Activated naive CD4-positive, alpha-beta T cell treated with anti-CD3 and anti-CD28 coated beads, Interleukin-2, amount 10 ng/mL, durations not matched to agents 7 days and 5 days (primary cell): ENCODE measurements around the gene CLN3.

Source experiments
- CTCF ChIA-PET: fragments of 350-600 bp; sonication (Branson Sonifier 250); formaldehyde crosslinking; loops from one replicate; lab custom pipeline; 2021; ENCODE audit warnings: antibody characterized with exemption; lab: Charles Lee
- DNase-seq: peaks from one replicate; pipeline ENCODE4 v3.0.0-alpha.2; 2020
- H3K27ac Mint-ChIP-seq: one replicate; pipeline ENCODE4 v1.8.0; 2021; ENCODE audit warnings: mild to moderate bottlenecking, moderate library complexity, mixed read lengths
- H3K27me3 Mint-ChIP-seq: one replicate; pipeline ENCODE4 v1.8.0; 2021; ENCODE audit warnings: mild to moderate bottlenecking, mixed read lengths
- H3K36me3 Mint-ChIP-seq: one replicate; pipeline ENCODE4 v1.8.0; 2021; ENCODE audit warnings: mixed read lengths
- H3K4me1 Mint-ChIP-seq: one replicate; pipeline ENCODE4 v1.8.0; 2021; ENCODE audit warnings: mixed read lengths
- H3K4me3 Mint-ChIP-seq: one replicate; pipeline ENCODE4 v1.8.0; 2021; ENCODE audit warnings: mild to moderate bottlenecking, moderate library complexity, mixed read lengths
- H3K9me3 Mint-ChIP-seq: one replicate; pipeline ENCODE4 v1.8.0; 2021; ENCODE audit warnings: mixed read lengths

The CLN3 gene

DNA sequence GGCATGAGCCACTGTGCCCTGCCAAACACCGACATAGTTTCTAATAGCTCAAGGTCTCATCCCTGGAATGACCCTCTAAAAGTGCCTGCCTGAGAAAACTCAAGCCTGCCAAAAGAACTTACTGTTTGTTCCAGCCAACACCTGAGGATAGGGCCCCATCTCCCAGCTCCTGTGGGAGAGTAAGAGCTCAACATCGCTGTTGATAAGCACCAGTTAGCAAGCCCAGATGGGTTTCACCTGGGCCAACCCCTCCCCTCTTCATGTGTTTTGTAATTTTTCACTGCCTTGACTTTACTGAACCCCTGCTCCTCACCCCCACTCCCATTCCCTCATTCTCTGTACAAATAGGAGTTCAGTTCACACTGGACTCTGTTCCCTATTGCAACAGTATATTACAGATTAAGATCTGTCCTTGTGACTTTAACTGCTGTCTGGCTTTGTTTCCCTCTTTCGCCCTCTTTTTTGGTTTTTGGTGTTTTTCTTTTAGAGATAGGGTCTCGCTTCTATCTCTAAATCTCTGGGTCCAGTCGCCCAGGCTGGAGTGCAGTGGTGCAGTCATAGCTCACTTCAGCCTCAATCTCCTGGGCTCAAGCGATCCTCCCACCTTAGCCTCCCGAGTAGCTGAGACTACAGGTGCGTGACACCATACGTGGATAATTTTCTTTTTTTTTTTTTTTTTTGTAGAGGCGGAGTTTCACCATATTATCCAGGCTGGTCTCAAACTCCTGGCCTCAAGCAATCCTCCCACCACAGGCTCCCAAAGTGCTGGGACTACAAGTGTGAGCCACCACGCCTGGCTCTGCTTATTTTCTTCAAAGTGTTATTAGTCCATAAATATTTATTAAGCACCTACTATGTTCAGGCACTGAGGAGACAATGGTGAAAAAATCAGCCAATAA is 34.6 kb upstream of the CLN3 start:
- H3K27me3 Mint-ChIP-seq: peaks cover 12% of the 10 kb centered on the region
- DNase-seq: no peak
- no peaks in the 10 kb centered on the region for H3K36me3 Mint-ChIP-seq
- CTCF ChIA-PET: interaction anchor here (1.8 kb wide), 1 partner anchor 8 kb away, joined by 5 read pairs; no protein-coding TSS in a partner anchor
- H3K4me3 Mint-ChIP-seq: no peak overlapping the region
- H3K9me3 Mint-ChIP-seq: no peaks in the 10 kb centered on the region
- peaks cover 5% of the 10 kb centered on the region for H3K4me1 Mint-ChIP-seq
- no peak overlapping the region for H3K27ac Mint-ChIP-seq

DNA sequence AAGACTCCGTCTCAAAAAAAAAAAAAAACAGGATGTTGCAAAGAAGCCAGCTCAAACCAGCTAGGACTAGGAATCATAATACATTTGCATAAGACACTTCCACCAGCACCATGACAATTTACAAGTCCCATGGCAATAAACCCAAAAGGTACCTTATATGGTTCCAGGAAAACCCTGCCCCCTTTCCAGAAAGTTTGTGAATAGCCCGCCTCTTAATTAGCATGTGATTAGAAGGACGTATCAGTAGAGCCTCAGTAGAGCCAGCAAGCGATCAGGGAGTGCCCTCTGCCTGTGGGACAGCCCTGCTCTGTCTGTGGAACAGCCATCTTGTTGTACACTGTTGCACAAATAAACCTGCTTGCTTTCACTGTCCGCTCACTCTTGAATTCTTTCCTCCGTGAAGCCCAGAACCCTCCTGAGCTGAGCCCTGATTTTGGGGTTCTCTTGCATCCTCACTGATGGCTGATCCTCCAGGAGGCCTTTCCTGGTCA is 32.9 kb upstream of the CLN3 start:
- Mint-ChIP-seq H3K27ac (no peak overlapping the region), H3K4me1 (peaks cover 5% of the 10 kb centered on the region), H3K36me3 (no peaks in the 10 kb centered on the region)

DNA sequence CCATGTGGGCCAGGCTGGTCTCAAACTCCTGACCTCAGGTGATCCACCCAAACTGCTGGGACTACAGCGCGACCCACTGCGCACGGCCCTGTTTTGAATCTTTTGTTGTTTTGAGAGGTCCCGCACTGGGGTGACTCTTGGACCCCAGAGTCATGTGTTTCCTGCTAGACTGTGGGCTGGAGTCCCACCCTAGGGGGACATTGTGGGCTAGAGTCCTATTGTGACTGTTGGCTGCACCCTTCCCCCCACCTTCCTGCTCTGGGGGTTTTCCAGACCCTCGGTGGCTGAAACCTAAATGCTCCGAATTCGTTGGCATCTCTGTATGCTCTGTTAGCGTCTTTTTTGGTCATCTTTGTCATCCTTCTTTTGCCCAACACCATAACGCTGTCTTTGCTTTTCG is 30.9 kb upstream of the CLN3 start:
- H3K4me1 Mint-ChIP-seq: peaks cover 5% of the 10 kb centered on the region

More for the DNA sequence above, 32.9 kb upstream of the CLN3 start:
- H3K4me3 Mint-ChIP-seq: no peak overlapping the region
- H3K27me3 Mint-ChIP-seq: peaks cover 14% of the 10 kb centered on the region
- no peaks in the 10 kb centered on the region for H3K9me3 Mint-ChIP-seq
- CTCF ChIA-PET: interaction anchor here (0.8 to 1.8 kb wide), 3 partner anchors 10 to 34 kb away, joined by 3 to 5 read pairs (median 4); partner anchors contain the start of gene APOBR
- peak; percentile 25 for DNase-seq

DNA sequence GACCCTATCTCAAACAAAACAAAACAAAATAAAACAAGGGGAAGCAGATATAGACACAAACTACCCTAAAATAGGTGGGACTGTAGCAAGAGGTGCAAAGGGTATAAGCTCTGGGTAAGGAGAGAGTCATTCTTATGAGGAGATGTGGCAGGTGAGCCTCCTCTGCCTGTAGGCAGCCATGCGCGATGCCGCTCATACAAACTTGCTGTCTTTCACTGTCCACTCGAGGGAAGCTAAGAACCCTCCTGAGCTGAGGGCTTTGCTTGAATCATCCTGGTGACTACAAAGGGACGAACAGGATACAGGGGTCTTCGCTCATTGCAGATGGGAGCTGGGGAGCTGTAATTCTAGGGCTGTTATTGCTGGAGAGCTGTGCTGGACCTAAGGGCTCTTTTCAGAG is 29.6 kb upstream of the CLN3 start:
- Mint-ChIP-seq H3K4me1 (peaks cover 5% of the 10 kb centered on the region), H3K9me3 (no peaks in the 10 kb centered on the region), H3K36me3 (no peaks in the 10 kb centered on the region), H3K4me3 (no peak overlapping the region), H3K27ac (peak overlapping the region; percentile 24), H3K27me3 (peaks cover 7% of the 10 kb centered on the region)
- CTCF ChIA-PET: no interaction called here
- no peak for DNase-seq

More for the DNA sequence above, 30.9 kb upstream of the CLN3 start:
- Mint-ChIP-seq H3K9me3 (no peaks in the 10 kb centered on the region), H3K4me3 (no peak overlapping the region), H3K27ac (no peak overlapping the region), H3K36me3 (no peaks in the 10 kb centered on the region), H3K27me3 (peaks cover 7% of the 10 kb centered on the region)
- no peak for DNase-seq
- CTCF ChIA-PET: no interaction called here

DNA sequence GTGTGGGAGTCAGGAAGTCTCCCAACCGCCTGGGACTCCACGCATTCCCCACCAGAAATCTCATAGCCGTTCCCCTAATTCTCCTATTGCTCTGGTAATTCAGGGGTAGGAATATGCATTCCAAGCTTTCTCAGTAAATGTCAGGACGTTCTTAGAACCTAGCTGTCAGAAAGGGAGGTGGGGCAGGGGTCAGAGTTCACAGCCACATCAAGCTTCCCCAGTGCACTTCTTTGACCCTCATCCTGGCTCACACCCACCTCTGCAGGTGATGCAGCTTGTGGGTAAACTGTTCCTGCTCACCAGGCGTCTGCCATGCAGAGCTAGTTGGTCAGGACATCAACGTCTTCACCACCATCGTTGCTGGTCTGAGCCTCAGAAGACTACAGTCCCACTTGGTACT is 28.8 kb upstream of the CLN3 start:
- H3K27ac Mint-ChIP-seq: no peak overlapping the region
- no peak overlapping the region for H3K4me3 Mint-ChIP-seq
- H3K4me1 Mint-ChIP-seq: peaks cover 5% of the 10 kb centered on the region
- H3K9me3 Mint-ChIP-seq: no peaks in the 10 kb centered on the region
- H3K27me3 Mint-ChIP-seq: peaks cover 7% of the 10 kb centered on the region
- no peak for DNase-seq
- H3K36me3 Mint-ChIP-seq: no peaks in the 10 kb centered on the region
- CTCF ChIA-PET: no interaction called here

DNA sequence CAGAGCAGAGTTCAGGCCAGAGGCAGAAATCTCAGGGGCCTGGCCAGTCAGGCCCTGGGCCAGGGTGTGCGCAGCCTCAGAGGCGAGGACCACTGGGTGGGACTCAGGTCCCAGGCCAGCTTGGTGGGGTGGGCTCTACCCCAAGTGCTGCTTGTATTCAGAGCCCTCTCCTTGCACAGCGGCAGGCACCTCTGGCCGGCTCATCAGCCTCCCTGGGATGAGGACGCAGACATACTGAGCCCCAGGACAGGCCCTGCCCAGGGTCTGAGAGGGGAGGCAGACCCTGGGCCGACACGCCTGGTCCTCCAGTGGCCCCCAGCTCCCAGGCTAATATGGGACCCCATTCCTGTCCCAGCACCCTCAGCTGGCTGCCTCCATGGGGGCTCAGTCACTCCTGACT is 22.4 kb upstream of the CLN3 start:
- DNase-seq: no peak
- CTCF ChIA-PET: no interaction called here
- no peaks in the 10 kb centered on the region for H3K36me3 Mint-ChIP-seq
- H3K27me3 Mint-ChIP-seq: no peaks in the 10 kb centered on the region
- no peak overlapping the region for H3K27ac Mint-ChIP-seq
- no peak overlapping the region for H3K4me3 Mint-ChIP-seq
- peaks cover 3% of the 10 kb centered on the region for H3K4me1 Mint-ChIP-seq
- H3K9me3 Mint-ChIP-seq: no peaks in the 10 kb centered on the region

DNA sequence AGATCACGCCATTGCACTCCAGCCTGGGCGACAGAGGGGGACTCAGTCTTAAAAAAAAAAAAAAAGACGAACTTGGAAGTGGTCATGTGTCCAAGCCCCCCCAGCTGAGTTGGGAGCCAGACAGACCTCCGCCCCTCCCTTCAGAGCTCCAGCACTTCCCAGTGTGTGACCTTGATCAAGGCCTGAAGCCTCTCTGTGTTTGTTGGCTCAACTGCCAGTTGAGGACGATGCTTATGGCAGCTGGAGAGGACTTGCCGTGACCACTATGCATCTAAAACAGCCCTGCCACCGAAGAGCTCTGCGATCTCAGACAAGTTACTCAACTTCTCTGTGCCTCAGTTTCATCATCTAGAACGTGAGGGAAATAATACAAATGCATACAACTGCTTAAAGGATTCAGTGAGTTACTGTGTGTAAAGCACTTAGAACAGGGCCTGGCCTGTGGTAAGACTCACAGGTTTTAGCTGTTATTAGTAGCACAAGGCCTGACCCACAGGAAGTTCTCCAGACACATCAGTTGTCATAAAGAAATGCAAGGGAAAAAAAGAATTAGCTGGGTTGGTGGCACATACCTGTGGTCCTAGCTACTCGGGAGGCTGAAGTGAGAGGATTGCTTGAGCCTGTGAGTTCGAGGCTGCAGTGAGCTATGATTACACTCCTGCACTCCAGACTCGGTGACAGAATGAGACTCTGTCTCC is 21.8 kb upstream of the CLN3 start:
- Mint-ChIP-seq H3K4me3 (no peak overlapping the region), H3K36me3 (no peaks in the 10 kb centered on the region), H3K4me1 (peaks cover 3% of the 10 kb centered on the region), H3K9me3 (no peaks in the 10 kb centered on the region), H3K27ac (no peak overlapping the region), H3K27me3 (no peaks in the 10 kb centered on the region)
- CTCF ChIA-PET: interaction anchor here (0.7 kb wide), 1 partner anchor 604 kb away, joined by 4 read pairs; no protein-coding TSS in a partner anchor
- DNase-seq: no peak

DNA sequence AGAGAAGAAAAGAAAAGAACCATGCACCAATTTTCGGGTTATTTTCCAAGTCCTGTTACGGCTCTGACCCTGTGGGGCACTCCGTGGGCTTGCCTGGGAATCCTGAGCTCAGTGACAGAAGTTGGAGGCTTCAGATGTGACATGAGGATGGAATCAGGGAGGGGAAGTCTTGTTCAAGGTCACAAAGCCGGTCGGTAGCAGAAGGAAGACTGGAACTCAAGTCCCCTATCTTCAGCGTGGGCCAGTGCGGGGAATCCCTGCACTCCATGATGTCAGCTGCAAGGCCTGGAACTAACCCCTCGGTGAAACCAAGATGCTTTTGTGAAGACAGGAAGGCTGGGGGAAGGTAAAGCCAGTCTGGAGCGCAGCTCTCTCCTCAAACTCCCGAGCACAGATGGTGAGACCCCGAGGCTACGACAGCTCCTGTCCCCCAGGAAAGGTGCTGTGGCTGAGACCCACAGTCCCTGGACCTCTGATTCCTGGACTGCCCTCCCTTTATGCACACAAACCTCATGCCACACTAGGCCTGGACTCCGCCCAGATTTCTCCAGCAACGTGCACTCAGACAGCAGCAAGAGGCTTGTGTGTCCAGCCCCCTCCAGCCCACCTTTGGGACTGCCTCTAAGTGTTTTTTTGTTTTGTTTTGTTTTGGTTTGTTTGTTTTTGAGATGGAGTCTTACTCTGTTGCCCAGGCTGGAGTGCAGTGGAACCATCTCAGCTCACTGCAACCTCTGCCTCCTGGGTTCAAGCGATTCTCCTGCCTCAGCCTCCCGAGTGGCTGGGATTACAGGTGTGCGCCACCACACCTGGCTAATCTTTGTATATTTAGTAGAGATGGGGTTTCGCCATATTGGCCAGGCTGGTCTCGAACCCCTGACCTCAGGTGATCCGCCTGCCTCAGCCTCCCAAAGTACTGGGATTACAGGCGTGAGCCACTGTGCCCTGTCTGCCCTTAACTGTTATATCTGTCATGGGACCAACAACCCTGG is 20.2 kb upstream of the CLN3 start:
- H3K9me3 Mint-ChIP-seq: no peaks in the 10 kb centered on the region
- CTCF ChIA-PET: no interaction called here
- H3K4me1 Mint-ChIP-seq: peaks cover 16% of the 10 kb centered on the region
- H3K4me3 Mint-ChIP-seq: no peak overlapping the region
- no peaks in the 10 kb centered on the region for H3K36me3 Mint-ChIP-seq
- no peak overlapping the region for H3K27ac Mint-ChIP-seq
- H3K27me3 Mint-ChIP-seq: peaks cover 2% of the 10 kb centered on the region
- DNase-seq: no peak

DNA sequence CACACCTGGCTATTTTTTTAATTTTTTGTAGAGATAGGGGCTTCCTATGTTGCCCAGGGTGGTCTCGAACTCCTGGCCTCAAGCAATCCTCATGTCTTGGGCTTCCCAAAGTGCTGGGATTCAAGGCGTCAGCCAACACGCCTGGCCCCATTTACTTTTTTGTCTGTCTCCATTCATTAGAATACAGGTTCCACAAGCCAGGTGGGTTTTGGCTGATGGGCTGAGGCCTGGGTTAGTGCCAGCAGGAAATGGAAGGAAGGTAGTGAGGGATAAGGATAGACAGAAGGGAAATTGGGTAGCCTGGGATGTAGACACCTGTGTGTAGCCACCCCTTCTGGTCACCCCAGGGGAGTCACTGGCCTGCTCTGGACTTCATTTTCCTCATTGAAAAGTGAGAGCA is 19.2 kb upstream of the CLN3 start:
- Mint-ChIP-seq H3K27me3 (peaks cover 13% of the 10 kb centered on the region), H3K27ac (no peak overlapping the region), H3K4me1 (peaks cover 22% of the 10 kb centered on the region), H3K36me3 (no peaks in the 10 kb centered on the region), H3K4me3 (no peak overlapping the region), H3K9me3 (no peaks in the 10 kb centered on the region)
- no peak for DNase-seq
- CTCF ChIA-PET: interaction anchor here (1.0 kb wide), 1 partner anchor 17 kb away, joined by 3 read pairs; the partner anchor contains the start of gene APOBR

DNA sequence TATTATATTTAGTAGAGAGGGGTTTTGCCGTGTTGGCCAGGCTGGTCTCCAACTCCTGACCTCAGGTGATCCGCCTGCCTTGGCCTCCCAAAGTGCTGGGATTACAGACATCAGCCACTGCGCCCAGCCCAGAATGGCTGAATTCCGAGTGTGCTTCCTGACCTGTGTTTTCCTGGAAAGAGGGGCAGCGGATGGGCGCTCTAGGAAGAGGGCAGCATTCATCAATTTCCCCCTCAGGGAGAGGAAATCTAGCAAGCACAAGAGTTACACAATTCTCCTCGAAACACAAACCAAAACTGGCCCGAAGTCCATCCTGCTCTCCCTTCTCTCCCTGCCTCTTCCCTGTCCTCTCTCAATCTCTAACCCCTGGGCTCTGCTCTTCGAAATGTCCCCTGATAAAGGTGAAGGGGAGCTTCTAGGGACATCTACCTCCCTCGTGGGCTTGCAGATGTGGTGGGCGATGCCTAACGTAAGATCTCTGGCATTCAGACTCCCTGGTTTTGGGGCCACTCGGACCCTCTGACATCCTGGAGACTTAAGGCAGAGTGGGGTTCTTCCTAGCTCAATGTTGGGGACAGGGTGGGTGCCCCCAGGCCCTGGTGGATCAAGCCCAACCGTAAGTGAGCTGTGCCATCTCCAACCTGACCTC is 13.7 kb upstream of the CLN3 start:
- CTCF ChIA-PET: no interaction called here
- no peak overlapping the region for H3K4me3 Mint-ChIP-seq
- H3K27me3 Mint-ChIP-seq: peaks cover 42% of the 10 kb centered on the region
- no peak for DNase-seq
- no peaks in the 10 kb centered on the region for H3K9me3 Mint-ChIP-seq
- peaks cover under 1% of the 10 kb centered on the region for H3K36me3 Mint-ChIP-seq
- peaks cover 20% of the 10 kb centered on the region for H3K4me1 Mint-ChIP-seq
- no peak overlapping the region for H3K27ac Mint-ChIP-seq

DNA sequence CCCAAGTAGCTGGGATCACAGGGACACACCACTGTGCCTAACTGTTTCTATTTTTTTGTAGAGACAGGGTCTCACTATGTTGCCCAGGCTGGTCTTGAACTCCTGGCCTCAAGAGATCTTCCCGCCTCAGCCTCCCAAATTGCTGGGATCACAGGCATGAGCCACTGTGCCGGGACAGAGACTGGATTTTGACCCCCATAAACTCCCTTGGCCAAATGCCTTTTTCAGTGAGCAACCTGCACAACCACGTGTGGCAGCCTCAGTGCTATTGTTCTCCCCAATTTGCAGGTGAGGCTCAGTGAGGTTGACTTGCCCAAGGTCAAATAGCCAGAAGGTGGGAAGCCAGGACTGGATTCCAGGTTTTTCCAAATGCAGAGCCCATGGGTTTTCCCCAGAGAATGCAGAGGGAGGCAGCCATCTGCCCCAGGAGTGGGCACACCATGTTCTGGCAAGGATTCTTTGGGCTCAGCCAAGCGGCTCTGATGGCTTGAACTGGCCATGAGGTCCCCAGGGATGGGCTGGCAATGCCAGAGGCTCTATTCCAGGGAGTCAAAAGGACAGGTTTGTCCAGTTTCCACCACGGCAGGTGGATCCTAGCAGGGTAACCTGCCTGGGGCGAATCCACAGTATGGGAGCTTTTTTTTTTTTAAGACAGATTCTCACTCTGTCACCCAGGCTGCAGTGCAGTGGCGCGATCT is 13.0 kb upstream of the CLN3 start:
- peaks cover 25% of the 10 kb centered on the region for H3K4me1 Mint-ChIP-seq
- H3K27me3 Mint-ChIP-seq: peaks cover 42% of the 10 kb centered on the region
- peaks cover 6% of the 10 kb centered on the region for H3K36me3 Mint-ChIP-seq
- CTCF ChIA-PET: no interaction called here
- DNase-seq: no peak
- H3K27ac Mint-ChIP-seq: no peak overlapping the region
- H3K9me3 Mint-ChIP-seq: no peaks in the 10 kb centered on the region
- H3K4me3 Mint-ChIP-seq: no peak overlapping the region

DNA sequence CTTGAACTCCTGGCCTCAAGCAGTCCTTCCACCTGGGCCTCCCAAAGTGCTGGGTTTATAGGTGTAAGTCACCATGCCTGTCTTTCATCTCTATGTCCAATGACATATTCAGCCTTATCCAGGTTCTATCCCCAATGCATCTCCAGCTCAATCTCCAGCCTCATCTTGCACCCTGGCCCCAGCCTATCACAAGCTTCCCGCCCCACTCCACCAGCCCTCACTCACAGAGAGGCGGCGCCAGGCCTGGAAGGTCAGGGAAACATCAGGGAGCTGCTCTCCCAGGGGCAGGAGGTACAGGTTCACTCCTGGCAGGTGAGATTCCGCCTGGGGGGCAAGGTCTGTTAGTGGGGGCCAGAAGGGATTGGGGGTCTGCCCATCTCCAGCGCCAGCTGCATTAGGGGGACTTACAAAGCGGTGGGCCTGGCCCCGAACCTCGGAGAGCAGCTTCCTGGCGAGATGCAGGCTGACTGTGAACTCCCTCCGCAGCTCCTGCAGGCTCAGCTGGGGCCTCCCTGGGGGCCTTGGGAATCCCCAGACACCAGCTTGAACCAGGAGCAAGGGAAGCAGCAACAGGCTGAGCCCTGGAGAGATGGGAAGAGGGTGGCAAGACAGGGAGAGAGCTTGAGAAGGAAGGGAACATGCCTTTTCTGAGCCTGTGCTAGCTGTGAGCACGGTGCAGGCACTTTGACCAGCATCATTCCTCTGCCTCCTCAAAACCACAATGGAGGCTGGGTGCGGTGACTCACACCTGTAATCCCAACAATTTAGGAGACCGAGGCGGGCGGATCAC is 11.8 kb upstream of the CLN3 start:
- no peak overlapping the region for H3K27ac Mint-ChIP-seq
- H3K4me1 Mint-ChIP-seq: peaks cover 26% of the 10 kb centered on the region
- H3K9me3 Mint-ChIP-seq: no peaks in the 10 kb centered on the region
- CTCF ChIA-PET: interaction anchor here (0.6 to 1.1 kb wide), 3 partner anchors 10 to 460 kb away, joined by 3 to 4 read pairs (median 4); no protein-coding TSS in a partner anchor
- no peak for DNase-seq
- peaks cover 6% of the 10 kb centered on the region for H3K36me3 Mint-ChIP-seq
- H3K4me3 Mint-ChIP-seq: no peak overlapping the region
- peaks cover 42% of the 10 kb centered on the region for H3K27me3 Mint-ChIP-seq
